Left lung (tissue), 10 donors: ENCODE results near the gene LRRC31. TPM values are rescaled to one million over a fixed set of nuclear protein-coding genes. Genes with fewer than 3 reads are reported as not detected.
A peak's percentile ranks its signal among the peaks of the same experiment; 100 is the strongest.

Experiments used
- ATAC-seq: fragments of 200-7000 bp; cut with Tn5 transposase; one replicate; pipeline ENCODE4 v1.9.1; 2020; ENCODE audit warnings: moderate library complexity
- DNase-seq, 4 donors: peaks; one replicate each; pipeline ENCODE4 v3.0.0-alpha.2; 2013 to 2020
- H3K27ac ChIP-seq, 2 donors: fragments of 200-600 bp; sonication (generic) in 1 of 2; one replicate each; pipeline versions ENCODE4 v1.5.0 to v1.8.0; 2020 to 2021
- H3K27me3 ChIP-seq, 2 donors: fragments of 200-600 bp; sonication (generic) in 1 of 2; one replicate each; pipeline versions ENCODE4 v1.5.0 to v1.8.0; 2020 to 2021
- H3K36me3 ChIP-seq, 2 donors: fragments of 200-600 bp; sonication (generic) in 1 of 2; one replicate each; pipeline versions ENCODE4 v1.5.0 to v1.8.0; 2020 to 2021
- H3K4me1 ChIP-seq, 2 donors: fragments of 200-600 bp; one replicate each; pipeline ENCODE4 v1.8.0; 2021
- H3K4me3 ChIP-seq, 2 donors: fragments of 200-600 bp; sonication (generic) in 1 of 2; one replicate each; pipeline versions ENCODE4 v1.5.0 to v1.8.0; 2020 to 2021; ENCODE audit warnings: mild to moderate bottlenecking in 1 of 2
- H3K9me3 ChIP-seq, 2 donors: fragments of 200-600 bp; sonication (generic) in 1 of 2; one replicate each; pipeline versions ENCODE4 v1.5.0 to v1.8.0; 2020 to 2021
- intact Hi-C, 2 donors: fragments of 100-400 bp; cut with DNase I; formaldehyde crosslinking; loops; one replicate each; pipeline versions ENCODE4 v1.11.2 to v1.14.2; 2022
- polyA plus RNA-seq, 6 donors: library from polyadenylated mRNA; unstranded; fragments of 120-200 nt; gene quantifications; one replicate each; pipeline ENCODE4 v1.2.1, GENCODE V29; 2013; ENCODE audit not compliant: insufficient read length in 6 of 6
- total RNA-seq, 2 donors: library from RNA; stranded (reverse); fragmentation: NEBNext Ultra II Directional; extraction: Animal tissue kit (Norgen Biotek cat#: 25700); gene quantifications; one replicate each; pipeline ENCODE4 v1.2.1, GENCODE V29; 2021
- TF ChIP-seq, protein P1 (sequence below), 2 donors: fragments of 200-600 bp; sonication (generic) in 1 of 2; IDR thresholded peaks; one replicate each; pipeline versions ENCODE4 v1.5.0 to v1.8.0; 2021; ENCODE audit warnings: antibody characterized with exemption in 2 of 2
- donor health status: DM: no; HTN: yes; CAD: no.
- donor health status: DM: no; HTN: no; CAD: no.

Gene LRRC31
- total and polyA plus RNA-seq, 8 donors = 0.06 to 0.47 (median 0.19) TPM; not detected in 4

- Histone ChIP-seq H3K27ac (no peak overlapping the region), H3K36me3 (no peaks in the 10 kb centered on the region), H3K27me3 (no peaks in the 10 kb centered on the region), H3K9me3 (no peaks in the 10 kb centered on the region), H3K4me3 (no peak overlapping the region), H3K4me1 (no peaks in the 10 kb centered on the region)
- TF ChIP-seq, protein P1, sequence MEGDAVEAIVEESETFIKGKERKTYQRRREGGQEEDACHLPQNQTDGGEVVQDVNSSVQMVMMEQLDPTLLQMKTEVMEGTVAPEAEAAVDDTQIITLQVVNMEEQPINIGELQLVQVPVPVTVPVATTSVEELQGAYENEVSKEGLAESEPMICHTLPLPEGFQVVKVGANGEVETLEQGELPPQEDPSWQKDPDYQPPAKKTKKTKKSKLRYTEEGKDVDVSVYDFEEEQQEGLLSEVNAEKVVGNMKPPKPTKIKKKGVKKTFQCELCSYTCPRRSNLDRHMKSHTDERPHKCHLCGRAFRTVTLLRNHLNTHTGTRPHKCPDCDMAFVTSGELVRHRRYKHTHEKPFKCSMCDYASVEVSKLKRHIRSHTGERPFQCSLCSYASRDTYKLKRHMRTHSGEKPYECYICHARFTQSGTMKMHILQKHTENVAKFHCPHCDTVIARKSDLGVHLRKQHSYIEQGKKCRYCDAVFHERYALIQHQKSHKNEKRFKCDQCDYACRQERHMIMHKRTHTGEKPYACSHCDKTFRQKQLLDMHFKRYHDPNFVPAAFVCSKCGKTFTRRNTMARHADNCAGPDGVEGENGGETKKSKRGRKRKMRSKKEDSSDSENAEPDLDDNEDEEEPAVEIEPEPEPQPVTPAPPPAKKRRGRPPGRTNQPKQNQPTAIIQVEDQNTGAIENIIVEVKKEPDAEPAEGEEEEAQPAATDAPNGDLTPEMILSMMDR (IDR thresholded peaks at IDR 0.05) = no peak
- DNase-seq (no peak), ATAC-seq (no peak)
- intact Hi-C loops = no loop called here
These were observed 28.6 kb downstream of the LRRC31 start for GRCh38 chr3:169841171-169841570.

DNA sequence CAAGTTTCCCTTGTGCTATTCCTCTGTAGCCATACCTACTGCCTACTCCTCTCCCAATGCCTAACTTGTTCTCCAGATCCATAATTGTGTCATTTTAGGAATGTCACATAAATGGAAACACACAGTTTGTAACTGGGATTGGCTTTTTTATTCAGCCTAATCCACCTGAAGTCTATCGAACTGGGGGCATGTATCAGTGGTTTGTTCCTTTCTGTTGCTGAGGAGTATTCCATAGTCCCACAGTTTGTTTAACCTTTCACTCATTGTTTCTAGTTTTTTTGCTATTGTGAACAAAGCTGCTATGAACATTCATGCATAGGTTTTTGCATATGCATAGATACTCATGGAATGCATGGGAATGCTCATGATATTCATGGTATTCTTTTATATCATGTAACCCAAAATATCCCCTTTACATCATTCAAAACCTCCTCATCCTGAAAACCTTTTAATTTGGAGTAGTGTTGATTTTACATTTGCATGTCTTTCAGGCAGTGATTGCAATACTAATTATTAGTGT lies 31.2 kb downstream of the LRRC31 start:
- intact Hi-C loops = no loop called here
- TF ChIP-seq, protein P1 (IDR thresholded peaks at IDR 0.05) = no peak
- DNase-seq (no peak), ATAC-seq (no peak)
- Histone ChIP-seq H3K4me1 (no peaks in the 10 kb centered on the region), H3K27ac (no peak overlapping the region), H3K27me3 (no peaks in the 10 kb centered on the region), H3K36me3 (no peaks in the 10 kb centered on the region), H3K4me3 (no peak overlapping the region), H3K9me3 (no peaks in the 10 kb centered on the region)

GRCh38 chr3:169836942-169837275 lies 32.8 kb downstream of the LRRC31 start:
- no peak for ATAC-seq
- Histone ChIP-seq H3K27me3 (no peaks in the 10 kb centered on the region), H3K9me3 (no peaks in the 10 kb centered on the region), H3K36me3 (no peaks in the 10 kb centered on the region), H3K4me1 (no peaks in the 10 kb centered on the region), H3K4me3 (no peak overlapping the region), H3K27ac (peak overlapping the region in 1 of 2 donors; percentile 10)
- TF ChIP-seq, protein P1 (IDR thresholded peaks at IDR 0.05) = no peak
- DNase-seq = no peak
- intact Hi-C loops = no loop called here

GRCh38 chr3:169836078-169836941 lies 33.4 kb downstream of the LRRC31 start:
- DNase-seq (no peak), ATAC-seq (no peak)
- Histone ChIP-seq H3K4me3 (no peak overlapping the region), H3K4me1 (no peaks in the 10 kb centered on the region), H3K9me3 (no peaks in the 10 kb centered on the region), H3K36me3 (no peaks in the 10 kb centered on the region), H3K27me3 (no peaks in the 10 kb centered on the region), H3K27ac (peak overlapping the region in 1 of 2 donors; percentile 10)
- TF ChIP-seq, protein P1 (IDR thresholded peaks at IDR 0.05) = no peak
- intact Hi-C loops = no loop called here

GRCh38 chr3:169835533-169835932 lies 34.2 kb downstream of the LRRC31 start:
- TF ChIP-seq, protein P1 (IDR thresholded peaks at IDR 0.05) = no peak
- no peaks in the 10 kb centered on the region for H3K36me3 ChIP-seq
- ATAC-seq (no peak), DNase-seq (no peak)
- intact Hi-C loops = no loop called here
- H3K27me3 ChIP-seq = no peaks in the 10 kb centered on the region
- H3K27ac ChIP-seq = no peak overlapping the region
- H3K4me3 ChIP-seq = no peak overlapping the region
- H3K9me3 ChIP-seq = no peaks in the 10 kb centered on the region
- H3K4me1 ChIP-seq = no peaks in the 10 kb centered on the region
